ENCODE data around the gene CMKLR1.

CMKLR1 gene

DNA sequence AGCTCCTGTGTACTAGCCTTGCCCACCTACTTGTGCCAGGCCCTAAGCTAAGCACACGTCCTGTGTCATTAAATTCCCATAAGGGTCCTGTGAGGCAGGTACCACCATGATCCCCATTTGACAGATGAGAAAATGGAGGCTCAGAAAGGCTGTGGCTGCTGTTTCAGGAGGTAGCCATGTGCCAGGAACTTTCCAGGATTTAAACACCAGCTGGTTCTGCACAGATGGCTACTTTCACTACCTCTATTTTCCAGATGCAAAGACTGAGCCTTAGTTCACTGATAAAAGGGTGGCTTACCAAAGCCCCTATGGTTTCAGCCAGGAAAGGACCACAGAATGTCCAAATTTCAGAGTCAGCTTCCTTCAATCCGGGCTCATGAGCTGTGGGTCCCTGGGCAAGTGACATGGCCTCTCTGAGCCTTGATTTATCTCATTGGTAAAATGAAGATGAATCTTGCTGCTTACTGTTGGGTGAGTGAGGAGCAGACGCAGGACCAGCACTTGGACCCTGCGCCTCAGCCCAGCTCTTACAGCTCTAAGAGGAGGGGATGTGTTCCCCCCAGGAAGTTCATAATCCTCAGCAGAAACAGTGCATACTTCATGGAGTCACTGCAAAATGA lies 23.5 kb downstream of the CMKLR1 start:
- Histone ChIP-seq H3K27ac (ENCODE audit: low read length) (no peak overlapping the region), H3K4me2 (ENCODE audit: insufficient read depth, low read length) (no peak overlapping the region)
- no peak for TF ChIP-seq EZH2 (IDR thresholded peaks at IDR 0.05; ENCODE audit: borderline replicate concordance, low read depth, low read length, severe bottlenecking)
- TF ChIP-seq, protein P1, sequence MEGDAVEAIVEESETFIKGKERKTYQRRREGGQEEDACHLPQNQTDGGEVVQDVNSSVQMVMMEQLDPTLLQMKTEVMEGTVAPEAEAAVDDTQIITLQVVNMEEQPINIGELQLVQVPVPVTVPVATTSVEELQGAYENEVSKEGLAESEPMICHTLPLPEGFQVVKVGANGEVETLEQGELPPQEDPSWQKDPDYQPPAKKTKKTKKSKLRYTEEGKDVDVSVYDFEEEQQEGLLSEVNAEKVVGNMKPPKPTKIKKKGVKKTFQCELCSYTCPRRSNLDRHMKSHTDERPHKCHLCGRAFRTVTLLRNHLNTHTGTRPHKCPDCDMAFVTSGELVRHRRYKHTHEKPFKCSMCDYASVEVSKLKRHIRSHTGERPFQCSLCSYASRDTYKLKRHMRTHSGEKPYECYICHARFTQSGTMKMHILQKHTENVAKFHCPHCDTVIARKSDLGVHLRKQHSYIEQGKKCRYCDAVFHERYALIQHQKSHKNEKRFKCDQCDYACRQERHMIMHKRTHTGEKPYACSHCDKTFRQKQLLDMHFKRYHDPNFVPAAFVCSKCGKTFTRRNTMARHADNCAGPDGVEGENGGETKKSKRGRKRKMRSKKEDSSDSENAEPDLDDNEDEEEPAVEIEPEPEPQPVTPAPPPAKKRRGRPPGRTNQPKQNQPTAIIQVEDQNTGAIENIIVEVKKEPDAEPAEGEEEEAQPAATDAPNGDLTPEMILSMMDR (IDR thresholded peaks at IDR 0.05; ENCODE audit: borderline replicate concordance, extremely low read depth, low read length, poor library complexity, severe bottlenecking), result no peak

DNA sequence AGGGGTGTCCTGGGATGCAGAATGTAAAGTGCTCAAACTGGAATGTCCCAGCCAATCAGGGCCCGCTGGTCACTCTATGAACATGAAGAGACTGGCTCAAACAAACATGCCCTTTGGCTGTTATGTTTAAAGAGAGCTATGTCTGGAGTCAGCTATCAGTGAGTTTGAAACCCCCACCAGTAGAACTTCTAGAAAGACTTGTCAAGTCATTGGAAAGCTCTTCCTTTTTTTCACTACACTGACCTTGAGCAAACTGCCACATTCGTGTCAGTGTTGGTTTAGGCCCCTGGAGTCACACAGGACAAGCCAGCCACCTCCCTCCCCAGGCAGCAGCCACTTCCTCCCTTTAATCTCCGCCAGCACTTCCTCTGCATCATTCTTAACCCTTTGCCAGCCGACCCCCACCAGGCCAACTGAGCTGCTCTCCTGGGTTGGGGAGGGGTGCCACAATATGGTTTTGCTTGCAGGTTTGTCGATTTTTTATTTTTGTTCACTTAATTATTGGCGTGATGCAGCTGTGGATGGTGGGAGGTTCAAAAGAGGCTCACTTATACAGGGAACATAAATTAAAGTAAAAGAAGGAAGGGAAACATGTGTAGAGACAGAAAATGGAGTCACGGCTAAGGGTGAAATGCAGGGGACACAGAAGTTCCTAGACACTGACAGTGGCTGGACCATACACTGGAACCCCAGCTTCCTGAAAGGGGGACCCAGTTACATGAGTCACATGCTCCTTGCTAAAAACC lies 25.3 kb downstream of the CMKLR1 start:
- Histone ChIP-seq H3K36me3 (ENCODE audit: insufficient read depth, low read length) (no peaks in the 10 kb centered on the region), H4K20me1 (ENCODE audit: insufficient read depth, low read length) (no peaks in the 10 kb centered on the region), H3K4me3 (ENCODE audit: low read depth in 1 of 2, low read length in 2 of 2) (no peak overlapping the region), H2AFZ (ENCODE audit: low read depth, low read length) (no peak overlapping the region), H3K9me3 (ENCODE audit: insufficient read depth, low read length, severe bottlenecking) (no peaks in the 10 kb centered on the region), H3K27me3 (ENCODE audit: insufficient read depth, low read length, poor library complexity) (no peaks in the 10 kb centered on the region), H3K4me1 (ENCODE audit: insufficient read depth, low read length) (peaks cover 12% of the 10 kb centered on the region), H3K79me2 (ENCODE audit: insufficient read depth, low read length) (no peaks in the 10 kb centered on the region), H3K4me2 (ENCODE audit: insufficient read depth, low read length) (no peak overlapping the region), H3K9ac (ENCODE audit: low read depth, low read length) (no peak overlapping the region), H3K27ac (ENCODE audit: low read length) (no peak overlapping the region)
- TF ChIP-seq EZH2 (IDR thresholded peaks at IDR 0.05; ENCODE audit: borderline replicate concordance, low read depth, low read length, severe bottlenecking), result no peak
- TF ChIP-seq, protein P1 (IDR thresholded peaks at IDR 0.05; ENCODE audit: borderline replicate concordance, extremely low read depth, low read length, poor library complexity, severe bottlenecking), result no peak
- DNase-seq (peak; percentile 67), ATAC-seq (ENCODE audit: insufficient read depth, low read depth) (peak; percentile 91)

More for the DNA sequence above, 23.5 kb downstream of the CMKLR1 start:
- Histone ChIP-seq H3K9ac (ENCODE audit: low read depth, low read length) (no peak overlapping the region), H2AFZ (ENCODE audit: low read depth, low read length) (no peak overlapping the region), H3K4me3 (ENCODE audit: low read depth in 1 of 2, low read length in 2 of 2) (no peak overlapping the region), H3K36me3 (ENCODE audit: insufficient read depth, low read length) (no peaks in the 10 kb centered on the region), H4K20me1 (ENCODE audit: insufficient read depth, low read length) (no peaks in the 10 kb centered on the region), H3K4me1 (ENCODE audit: insufficient read depth, low read length) (peaks cover 12% of the 10 kb centered on the region), H3K79me2 (ENCODE audit: insufficient read depth, low read length) (no peaks in the 10 kb centered on the region), H3K27me3 (ENCODE audit: insufficient read depth, low read length, poor library complexity) (no peaks in the 10 kb centered on the region), H3K9me3 (ENCODE audit: insufficient read depth, low read length, severe bottlenecking) (no peaks in the 10 kb centered on the region)
- ATAC-seq (ENCODE audit: insufficient read depth, low read depth) (no peak), DNase-seq (no peak)

DNA sequence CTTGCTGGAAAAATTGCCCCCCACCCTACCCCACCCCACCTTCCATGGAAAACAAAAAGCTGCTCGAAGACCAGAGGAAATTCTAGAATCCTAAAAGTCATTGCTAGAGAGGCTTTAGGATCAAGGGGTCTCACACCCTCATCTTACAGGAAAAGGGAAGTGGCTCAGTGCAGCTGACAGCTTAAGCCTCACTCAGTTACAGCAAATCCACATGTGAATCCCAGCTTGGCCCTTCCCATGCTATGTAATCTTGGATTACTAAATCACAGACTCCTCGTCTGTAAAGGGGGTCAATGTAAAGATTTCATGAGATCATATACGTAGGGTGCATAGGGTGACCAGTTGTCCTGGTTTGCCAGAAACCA lies 25.9 kb downstream of the CMKLR1 start:
- Histone ChIP-seq H3K9me3 (ENCODE audit: insufficient read depth, low read length, severe bottlenecking) (no peaks in the 10 kb centered on the region), H4K20me1 (ENCODE audit: insufficient read depth, low read length) (no peaks in the 10 kb centered on the region), H3K4me3 (ENCODE audit: low read depth in 1 of 2, low read length in 2 of 2) (no peak overlapping the region), H3K36me3 (ENCODE audit: insufficient read depth, low read length) (no peaks in the 10 kb centered on the region), H3K9ac (ENCODE audit: low read depth, low read length) (no peak overlapping the region), H3K79me2 (ENCODE audit: insufficient read depth, low read length) (no peaks in the 10 kb centered on the region), H3K4me2 (ENCODE audit: insufficient read depth, low read length) (no peak overlapping the region), H2AFZ (ENCODE audit: low read depth, low read length) (no peak overlapping the region), H3K27me3 (ENCODE audit: insufficient read depth, low read length, poor library complexity) (no peaks in the 10 kb centered on the region), H3K4me1 (ENCODE audit: insufficient read depth, low read length) (peaks cover 12% of the 10 kb centered on the region), H3K27ac (ENCODE audit: low read length) (no peak overlapping the region)
- ATAC-seq (ENCODE audit: insufficient read depth, low read depth) (peak; percentile 23; the same call in 1 of the 3 replicates), DNase-seq (no peak)
- TF ChIP-seq EZH2 (IDR thresholded peaks at IDR 0.05; ENCODE audit: borderline replicate concordance, low read depth, low read length, severe bottlenecking), result no peak
- TF ChIP-seq, protein P1 (IDR thresholded peaks at IDR 0.05; ENCODE audit: borderline replicate concordance, extremely low read depth, low read length, poor library complexity, severe bottlenecking), result no peak

Data from DND-41 (cell line).